Activated CD4-positive, CD25-positive, alpha-beta regulatory T cell treated with anti-CD3 and anti-CD28 coated beads, Interleukin-2, amount 50 U/mL, for 72 hours (primary cell): Measurements from ENCODE around the gene LPIN1.
A peak's percentile ranks its signal among the peaks of the same experiment; 100 is the strongest.
"Not testable (repeated sequence)": the region's sequence is repeated elsewhere in the genome, so short reads cannot be mapped to it uniquely, and the experiment has no call there.

Source experiments
- DNase-seq: peaks from one replicate; pipeline ENCODE4 v3.0.0; 2021

Gene LPIN1

DNA sequence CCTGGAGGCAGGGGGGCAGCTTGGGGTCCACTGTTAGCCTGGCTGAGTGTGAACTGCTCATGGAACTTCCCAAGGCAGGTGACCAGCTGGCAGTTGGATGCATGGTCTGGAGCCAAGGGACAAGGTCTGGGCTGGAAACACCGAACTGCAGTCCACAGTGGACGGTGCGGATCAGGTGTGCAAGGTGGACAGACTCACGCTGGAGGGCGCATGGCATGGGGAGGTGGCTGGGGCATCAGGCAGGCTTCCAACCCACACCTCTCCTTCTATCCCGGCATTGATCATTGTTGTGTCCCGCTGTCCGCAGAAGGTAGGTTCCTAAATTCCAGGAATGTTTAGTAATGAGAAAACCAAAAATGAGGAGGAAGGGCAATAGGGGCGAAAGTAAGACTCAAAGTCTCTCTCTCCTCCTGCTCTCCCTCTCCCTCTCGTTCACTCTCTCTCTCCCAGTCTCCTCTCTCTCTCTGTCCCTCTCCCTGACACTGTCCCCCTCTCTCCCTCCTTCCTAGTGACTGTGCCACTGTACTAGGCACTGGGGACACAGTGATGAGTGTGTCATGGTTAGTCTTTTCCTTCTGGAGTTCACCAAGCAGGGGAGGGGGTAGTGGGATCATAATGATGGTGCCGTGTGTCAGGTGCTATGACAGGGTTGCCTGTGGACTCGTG, 30.3 kb upstream of the LPIN1 start:
- DNase-seq = no peak

DNA sequence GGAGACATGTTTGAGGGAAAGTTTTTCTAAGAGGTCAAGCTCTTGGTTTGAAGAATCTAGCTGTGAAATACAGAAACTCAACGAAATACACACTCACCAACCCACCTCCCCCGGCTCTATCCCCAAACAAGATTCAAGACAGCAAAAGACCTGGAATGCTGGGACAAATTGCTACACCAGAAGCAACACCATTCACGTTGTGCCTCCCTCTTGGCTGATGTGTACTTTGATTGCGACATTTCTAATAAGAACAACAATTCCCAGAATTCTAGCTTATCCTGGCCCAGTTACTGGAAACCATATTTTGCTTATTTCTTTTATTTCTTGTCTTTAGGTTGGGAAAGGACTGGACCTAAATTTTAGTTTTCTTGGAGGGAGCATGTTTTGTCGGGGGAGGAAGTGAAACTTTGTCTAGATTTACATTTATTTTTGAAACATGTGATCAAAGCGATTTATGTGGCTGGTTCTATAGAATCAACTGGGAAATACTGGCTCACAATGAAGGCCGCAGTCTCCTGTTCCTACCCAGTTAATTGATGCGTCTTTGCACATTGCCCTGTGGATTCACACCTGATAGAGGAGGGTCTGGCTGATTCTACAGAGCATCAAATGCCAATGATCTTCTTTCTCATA, 29.6 kb upstream of the LPIN1 start:
- no peak for DNase-seq

DNA sequence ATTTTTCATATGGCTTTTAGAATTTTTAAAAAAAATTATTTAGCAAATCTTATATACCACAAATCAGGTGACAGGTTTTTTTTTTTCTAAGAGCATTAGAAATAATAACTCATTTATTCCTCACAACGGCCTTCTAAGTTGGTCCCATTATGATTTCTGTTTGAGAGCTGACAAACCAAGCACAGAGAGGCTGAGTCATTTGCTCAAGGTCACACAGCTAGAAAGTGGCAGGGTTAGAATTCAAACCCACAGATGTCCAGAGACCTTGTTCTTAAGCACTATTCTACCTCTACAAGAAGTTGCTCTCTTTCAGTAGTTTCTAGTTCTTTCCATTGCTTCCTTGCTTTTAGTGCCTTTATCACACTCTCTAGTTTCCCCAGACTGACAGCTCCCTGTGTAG, 28.8 kb upstream of the LPIN1 start:
- DNase-seq = no peak

DNA sequence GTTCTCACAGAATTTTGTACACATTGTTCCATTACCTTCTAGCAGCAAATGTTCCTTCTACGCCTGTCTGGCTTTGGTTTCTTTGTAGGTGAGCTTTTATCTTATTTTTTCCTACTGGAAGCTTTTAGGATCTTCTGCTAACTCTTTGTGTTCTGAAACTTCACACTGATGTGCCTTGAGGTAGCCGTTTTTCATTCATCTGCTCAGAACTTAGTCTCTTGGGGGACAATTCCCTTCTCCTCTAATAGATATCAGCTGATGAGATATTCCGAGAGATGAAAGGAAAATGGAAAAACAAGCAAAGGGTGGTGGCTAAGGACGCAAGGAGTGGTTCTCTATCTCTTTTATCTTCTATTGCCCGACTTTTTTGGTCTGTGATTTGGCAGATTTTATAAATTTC, 27.8 kb upstream of the LPIN1 start:
- no peak for DNase-seq

DNA sequence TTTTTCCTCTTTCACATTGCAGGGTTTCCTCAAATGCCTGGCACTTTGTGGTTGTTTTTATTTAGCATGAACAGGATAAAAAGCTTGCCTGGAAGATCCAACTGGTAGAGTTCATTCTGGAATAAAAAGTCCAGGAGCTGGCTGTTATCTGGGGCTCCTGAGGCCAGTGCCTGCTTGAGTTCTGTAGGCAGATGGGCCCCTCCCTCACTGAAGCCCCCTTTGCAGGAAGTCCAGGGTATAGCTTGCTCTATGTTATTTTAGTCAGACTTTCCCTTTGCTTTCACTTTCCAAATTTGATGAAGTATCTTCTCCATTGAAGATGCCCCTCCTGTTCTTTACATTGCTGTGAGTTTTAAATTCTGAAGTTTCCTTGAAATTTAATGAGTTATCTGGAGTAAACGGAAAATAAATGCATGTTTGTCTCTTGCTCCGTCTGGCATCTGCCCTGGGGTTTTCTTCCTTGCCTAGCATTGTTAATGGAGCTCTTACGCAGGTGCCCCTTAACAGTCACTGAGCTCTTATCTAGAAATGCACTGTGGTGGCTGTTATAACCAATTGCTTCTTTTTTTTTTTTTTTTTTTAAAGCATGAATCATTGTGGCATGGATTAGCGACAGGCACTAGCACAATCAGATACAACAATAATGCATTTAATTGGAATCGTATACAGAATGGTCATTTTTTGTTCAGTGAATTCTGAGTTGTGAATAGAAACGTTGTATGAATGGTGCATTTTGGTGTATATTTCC, 27.0 kb upstream of the LPIN1 start:
- no peak for DNase-seq

DNA sequence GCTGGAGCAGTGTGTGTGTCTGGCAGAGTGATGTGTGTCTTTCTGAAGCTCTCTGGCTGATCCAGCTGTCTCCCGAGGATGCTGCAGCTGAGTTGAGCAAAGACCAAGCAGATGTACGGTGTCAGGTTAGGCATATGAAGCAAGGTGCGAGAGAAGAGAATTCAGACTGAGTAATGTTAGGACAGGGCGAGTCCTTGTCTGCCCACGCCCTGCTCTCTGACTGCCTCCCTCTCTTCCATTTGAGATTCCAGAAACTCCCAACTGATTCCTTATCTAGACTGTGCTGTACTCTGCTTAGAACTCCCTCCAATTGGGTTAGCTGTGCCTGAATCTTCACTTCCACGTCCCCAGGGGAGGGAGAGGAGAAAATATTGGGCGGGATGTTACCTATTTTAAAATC, 25.7 kb upstream of the LPIN1 start:
- no peak for DNase-seq

DNA sequence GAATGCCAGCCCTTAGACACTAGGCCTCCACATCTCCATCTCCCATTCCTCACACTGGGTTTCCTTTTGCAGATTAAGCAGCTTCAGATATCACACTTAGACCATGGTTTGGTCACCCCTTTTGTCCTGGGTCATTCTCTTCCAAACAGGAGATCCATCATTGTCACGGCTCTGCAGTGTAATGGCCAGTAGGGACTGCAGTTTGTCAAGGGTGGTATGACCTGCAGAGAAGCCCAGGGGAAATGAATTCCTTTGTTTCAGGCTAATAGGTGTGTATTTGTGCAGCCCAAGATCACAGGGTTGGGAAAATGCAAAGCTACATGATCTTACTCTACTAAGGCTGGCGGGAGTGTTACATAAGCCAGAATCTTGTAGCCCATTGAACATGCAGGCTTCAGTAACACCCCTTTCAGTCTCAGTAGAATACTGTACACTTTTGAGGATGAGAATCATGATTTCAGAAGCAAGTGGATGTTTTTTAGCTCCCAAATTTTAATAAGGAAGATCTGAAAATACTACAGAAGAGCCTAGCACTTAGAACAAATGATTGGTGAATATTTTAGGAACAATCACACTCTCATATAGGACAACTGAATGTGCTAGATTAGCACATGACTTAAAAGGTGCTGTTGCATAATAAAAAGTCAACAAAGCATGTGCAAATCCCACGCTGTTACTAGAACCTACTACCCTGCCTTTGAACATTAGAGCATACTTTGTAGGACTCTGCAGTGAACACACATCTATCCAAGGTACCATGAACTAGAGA, 24.0 kb upstream of the LPIN1 start:
- no peak for DNase-seq

DNA sequence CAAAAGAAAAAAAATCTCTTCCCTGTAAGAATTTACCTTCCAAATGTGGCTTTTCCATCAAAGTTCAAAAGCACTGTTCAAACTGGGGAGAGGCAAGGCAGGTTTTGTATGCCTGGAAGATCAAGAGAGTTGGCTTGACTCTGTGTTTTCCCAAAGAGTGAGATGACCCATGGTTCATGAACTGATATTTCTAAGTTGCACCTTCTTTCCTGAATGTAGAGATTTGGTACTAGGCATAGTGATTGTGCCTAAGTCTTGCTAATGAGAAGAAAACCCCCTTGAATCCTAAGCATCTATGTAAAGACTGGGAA, 23.4 kb upstream of the LPIN1 start:
- no peak for DNase-seq

DNA sequence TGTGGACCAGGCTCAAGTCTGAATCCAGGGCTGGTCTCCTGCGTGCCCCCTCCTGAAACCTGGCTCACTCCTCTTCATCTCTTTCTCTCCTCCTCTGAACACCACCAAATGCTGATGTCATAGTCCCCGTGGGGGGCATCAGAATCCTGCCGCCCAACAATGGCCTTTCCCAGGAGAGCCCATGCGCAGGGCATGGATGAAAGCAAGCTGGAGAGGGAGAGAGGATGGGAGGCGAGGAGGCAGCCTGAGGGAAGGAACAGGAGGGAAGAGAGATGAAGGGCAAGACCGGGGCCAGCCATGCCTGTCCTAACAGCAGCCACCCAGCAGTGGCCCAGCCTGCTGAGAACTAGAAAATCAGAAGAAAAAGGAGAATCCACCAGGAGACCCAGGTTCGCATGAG, 22.3 kb upstream of the LPIN1 start:
- no peak for DNase-seq

DNA sequence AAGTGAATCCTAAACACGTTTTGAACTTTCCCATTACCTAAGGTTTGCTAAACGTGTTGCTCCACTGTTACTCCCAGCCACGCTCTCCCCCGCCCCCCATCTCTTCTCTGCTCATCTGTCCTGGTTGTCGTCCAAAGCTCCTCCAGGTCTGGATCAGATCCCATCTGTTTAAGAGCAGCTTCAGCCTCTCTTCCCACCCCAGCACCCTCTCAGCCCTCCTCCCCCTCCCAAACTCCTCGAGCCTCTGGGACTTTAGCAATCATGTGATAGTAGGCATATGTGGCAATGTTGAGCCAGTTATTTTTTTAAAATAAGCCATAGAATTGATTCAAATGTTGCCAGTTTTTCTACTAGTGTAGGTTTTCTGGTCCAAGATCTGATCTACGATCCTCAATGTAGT, 20.0 kb upstream of the LPIN1 start:
- DNase-seq = no peak

DNA sequence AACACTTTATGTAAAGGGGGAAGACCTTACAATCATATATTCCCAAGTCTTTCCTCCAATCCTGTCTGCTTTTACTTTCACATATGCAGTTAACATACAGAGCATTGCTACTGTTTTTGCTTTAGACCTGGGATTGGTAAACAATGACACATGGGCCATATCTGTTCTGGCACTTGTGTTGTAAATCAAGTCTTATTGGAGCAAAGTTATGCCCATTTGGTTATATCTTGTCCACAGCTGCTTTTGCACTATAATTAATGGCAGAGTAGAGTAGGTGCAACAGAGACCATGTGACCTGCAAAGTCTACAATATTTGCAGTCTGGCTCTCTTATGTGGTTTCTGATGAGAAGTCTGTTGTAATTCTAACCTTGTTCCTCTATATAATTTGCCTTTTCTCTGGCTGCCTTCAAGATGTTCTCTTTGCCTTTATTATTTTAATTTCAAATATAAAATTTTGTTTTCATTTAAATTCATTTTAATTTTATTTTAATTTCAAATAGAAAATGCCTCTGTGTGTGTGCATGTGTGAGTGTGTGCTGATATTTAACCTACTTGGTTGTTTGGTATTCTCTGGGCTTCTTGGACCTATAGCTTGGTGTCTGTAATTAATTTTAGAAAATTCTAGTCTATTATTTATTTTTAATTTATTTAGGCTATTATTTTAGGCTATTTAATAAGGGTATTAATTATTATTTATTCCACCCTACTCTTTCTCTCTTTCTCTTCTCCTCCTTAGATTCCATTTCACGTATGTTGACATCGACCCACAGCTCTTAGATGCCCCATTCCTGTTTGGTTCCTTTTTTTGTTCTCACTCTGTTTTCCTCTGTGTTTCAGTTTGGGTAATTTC, 16.8 kb upstream of the LPIN1 start:
- no peak for DNase-seq

DNA sequence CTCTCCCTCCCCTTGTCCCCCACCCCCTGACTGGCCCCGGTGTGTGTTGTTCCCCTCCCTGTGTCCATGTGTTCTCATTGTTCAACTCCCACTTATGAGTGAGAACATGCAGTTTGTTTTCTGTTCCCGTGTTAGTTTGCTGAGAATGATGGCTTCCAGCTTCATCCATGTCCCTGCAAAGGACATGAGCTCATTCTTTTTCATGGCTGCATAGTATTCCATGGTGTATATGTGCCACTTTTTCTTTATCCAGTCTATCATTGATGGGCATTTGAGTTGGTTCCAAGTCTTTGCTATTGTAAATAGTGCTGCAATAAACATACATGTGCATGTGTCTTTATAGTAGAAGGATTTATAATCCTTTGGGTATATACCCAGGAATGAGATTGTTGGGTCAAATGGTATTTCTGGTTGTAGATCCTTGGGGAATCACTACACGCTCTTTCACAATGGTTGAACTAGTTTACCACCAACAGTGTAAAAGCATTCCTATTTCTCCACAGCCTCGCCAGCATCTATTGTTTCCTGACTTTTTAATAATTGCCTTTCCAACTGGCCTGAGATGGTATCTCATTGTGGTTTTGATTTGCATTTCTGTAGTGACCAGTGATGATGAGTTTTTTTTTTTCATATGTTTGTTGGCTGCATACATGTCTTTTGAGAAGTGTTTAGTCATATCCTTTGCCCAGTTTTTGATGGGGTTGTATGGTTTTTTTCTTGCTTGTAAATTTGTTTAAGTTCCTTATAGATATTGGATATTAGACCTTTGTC, 15.0 kb upstream of the LPIN1 start:
- DNase-seq = not testable (repeated sequence)

DNA sequence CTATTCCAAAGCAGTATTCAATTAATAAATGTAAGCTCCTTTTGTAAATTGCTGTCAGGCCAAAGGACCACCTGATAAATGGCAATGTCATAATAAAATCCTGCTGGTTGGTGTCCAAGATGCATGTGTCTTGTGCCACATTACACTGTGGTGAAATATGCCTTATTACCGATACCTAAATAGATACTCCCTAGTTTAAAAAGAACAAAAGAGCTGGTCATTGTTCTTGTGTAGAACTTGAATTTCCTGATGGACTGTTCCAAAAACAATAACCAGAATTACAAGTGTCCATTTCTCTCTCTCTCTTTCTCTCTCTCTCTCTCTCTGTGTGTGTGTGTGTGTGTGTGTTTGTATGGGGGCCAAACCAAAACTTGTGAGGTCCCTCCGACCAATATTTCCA, 13.8 kb upstream of the LPIN1 start:
- DNase-seq = no peak

DNA sequence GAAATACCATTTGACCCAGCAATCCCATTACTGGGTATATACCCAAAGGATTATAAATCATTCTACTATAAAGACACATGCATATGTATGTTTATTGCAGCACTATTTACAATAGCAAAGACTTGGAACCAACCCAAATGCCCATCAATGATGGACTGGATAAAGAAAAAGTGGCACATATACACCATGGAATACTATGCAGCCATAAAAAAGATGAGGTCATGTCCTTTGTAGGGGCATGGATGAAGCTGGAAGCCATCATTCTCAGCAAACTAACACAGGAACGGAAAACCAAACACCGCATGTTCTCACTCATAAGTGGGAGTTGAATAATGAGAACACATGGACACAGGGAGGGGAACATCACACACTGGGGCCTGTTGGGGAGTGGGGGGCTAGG, 8.6 kb upstream of the LPIN1 start:
- DNase-seq = not testable (repeated sequence)

DNA sequence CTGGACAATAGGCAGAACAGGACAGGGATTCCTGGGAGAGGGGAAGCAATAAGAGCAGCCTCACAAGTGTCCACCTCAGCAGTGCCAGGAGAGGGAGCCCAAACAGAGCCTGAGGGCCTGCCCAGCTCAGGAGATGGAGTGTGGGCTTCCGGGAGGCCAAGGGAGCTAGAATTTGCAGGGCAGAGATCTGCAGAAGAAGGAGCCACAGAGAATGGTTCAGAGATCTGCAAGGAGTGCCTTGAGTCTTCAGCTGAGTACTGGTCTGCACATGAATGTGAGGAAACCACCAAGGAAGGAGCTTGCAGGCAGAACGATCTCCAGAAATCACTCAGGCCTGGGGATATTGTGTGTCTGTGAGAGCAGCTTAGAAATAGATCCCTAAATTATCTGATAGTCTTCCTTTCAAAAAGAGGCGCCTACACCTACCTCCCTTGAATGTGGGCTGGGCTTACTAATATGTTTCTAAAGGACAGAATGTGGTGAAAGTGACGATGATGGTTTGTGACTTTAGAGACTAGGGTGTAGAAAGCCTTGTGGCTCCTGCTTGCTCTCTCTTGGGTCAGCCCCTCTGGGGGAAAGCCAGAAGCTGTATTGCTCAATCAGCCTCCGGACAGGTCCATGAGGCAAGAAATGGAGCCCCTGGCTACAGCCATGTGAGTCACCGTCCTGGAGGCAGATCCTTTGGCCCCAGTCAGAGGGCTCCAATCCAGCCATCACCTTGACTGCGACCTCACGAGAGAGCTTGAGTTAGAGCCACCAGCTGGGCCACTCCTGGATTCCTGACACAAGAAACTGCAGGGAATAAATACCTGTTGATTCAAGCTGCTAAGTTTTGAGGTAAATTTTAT, 7.6 kb upstream of the LPIN1 start:
- DNase-seq = no peak

DNA sequence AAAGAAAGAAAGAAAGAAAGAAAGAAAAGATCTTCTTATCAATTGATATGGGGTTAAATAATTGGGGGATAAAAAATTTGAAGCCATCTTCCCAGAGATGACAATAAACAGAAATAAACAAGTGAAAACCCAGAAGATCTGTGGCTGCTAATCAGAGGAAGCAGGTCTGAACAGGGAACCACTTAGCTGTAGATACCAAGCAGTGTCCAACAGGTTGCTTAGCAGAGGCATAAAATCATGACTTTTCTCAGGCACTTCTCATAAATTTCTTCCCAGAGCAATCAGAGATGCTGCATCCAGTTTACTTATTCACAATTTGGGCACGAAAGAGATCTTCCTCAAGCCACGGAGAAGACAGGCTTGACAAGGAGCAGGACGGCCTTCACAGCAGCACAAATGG, 5.7 kb upstream of the LPIN1 start:
- no peak for DNase-seq

DNA sequence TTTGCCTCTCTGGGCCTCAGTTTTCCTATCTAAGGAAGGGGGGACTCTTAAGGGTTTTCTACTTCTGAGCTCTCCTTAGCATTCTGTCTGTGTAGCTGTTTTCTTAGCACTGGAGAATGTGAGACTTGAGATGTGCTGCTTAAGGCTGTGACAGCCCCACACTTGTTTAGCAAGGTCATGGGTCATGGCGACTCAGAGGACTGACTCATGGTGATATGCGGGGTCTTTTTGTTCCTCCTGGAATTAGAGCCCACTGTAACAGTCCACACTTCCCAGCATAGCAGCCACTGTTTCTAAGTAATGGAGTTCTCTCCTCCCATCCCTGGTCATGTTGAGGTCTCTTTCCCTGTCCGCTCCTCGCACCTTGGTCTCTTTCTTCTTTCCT, 4.1 kb upstream of the LPIN1 start:
- DNase-seq = no peak

DNA sequence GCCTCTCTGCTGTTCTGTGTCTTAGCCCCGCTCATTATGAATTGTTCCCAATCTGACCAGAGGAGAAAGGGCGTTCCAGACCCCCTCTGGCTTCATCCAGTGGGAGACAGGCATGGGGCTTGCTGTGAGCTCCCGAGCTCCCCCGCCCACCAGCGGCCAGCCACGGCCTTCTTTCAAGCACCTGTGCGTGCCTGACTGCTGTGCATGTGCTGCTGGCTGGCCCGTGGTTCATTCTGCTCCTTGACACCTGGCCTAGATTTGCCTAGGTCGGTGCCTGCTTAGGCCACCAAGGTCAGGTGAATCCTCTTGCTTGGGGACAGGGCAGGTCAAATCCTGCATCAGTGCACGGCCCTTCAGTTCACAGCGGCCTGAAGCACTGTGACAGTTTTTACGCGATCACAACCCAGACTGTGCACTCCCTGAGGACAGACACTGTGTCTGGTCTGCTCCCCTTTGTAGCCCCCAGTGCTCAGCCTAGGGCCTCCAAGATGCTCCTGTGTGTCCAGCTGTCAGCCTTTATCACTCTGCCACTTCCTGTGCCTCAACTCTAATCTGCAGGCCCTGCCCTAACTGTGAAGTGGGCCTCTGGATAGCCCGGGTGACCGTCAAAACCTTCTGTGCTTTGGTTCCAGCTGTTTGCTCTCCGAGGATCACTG, 3.6 kb upstream of the LPIN1 start:
- DNase-seq = no peak

DNA sequence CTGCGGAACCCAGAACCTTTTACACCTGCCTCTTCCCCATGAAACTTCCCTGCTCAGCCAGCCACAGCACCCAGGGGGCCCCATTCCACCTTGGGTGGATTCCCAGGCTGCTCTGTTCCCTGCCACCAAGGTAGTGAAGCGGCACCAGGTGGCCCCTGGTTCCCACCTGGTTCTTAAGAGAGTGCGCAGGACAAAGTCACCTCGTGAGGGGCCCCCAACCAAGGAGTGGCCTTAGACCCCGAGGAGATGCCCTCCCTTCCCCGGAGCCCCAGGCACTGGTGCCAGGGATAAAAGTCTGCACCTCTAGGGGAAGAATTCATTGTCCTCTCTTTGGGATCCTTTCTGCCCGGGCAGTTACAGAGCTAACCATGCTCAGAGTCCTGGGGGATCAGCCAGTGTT, 3.1 kb upstream of the LPIN1 start:
- no peak for DNase-seq

DNA sequence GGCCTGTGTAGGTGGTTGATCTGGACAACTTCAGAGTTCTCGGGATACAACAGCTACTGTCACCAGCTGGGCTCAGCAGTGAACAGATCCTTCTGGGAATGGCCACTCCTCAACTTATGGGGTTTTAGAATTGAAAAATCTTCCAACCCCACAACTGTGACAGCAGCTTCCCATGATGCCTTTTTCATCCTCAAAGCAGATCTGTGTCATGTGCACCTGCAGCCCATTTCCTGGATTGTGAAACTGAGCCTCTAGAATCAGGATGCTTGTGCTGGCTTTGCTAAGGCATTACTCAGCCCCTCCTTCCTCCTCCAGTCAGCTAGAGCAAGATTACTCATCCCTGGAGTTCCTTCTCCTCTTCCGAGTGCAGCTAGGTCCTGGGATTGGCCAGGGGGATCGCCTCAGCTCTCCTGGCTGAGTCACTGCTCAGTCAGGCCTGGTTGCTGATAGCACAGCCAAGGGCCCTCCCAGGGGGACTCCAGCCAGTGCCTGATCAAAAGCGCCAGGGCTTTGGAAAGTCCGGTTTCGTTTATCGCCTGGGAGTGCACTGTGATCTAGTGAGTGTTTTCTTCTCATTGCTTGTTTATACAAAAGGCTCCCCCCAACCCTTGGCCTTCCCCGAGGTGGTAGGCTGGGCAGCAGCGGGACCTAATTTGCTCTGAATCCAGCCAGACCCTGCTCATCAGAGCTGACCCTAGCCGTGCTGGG, 2.4 kb upstream of the LPIN1 start:
- DNase-seq = peak; percentile 61
